WTC11 (cell line): Measurements from ENCODE around the gene MRPS18A.

ENCODE experiments used
- ATF3 ChIP-seq: sonication (generic); formaldehyde crosslinking; conservative IDR thresholded peaks from 2 replicates; pipeline ENCODE4 v1.8.1; 2022; ENCODE audit warnings: mild to moderate bottlenecking, missing genetic modification reagents
- CTCF ChIP-seq: fragments of 200-600 bp; IDR thresholded peaks from 2 replicates; pipeline ENCODE4 v1.8.0; 2022; ENCODE audit warnings: antibody characterized with exemption
- E2F4 ChIP-seq: sonication (generic); formaldehyde crosslinking; IDR thresholded peaks from 2 replicates; pipeline ENCODE4 v1.8.1; 2022; ENCODE audit warnings: low read depth, mild to moderate bottlenecking, moderate library complexity, missing genetic modification reagents, borderline replicate concordance
- ETV6 ChIP-seq: sonication (generic); formaldehyde crosslinking; IDR thresholded peaks from 2 replicates; pipeline ENCODE4 v1.8.1; 2022; ENCODE audit warnings: mild to moderate bottlenecking, missing genetic modification reagents
- FOXJ3 ChIP-seq: sonication (generic); formaldehyde crosslinking; IDR thresholded peaks from 2 replicates; pipeline ENCODE4 v1.9.0; 2021; ENCODE audit warnings: missing genetic modification reagents, mild to moderate bottlenecking, borderline replicate concordance
- MAX ChIP-seq: sonication (generic); formaldehyde crosslinking; IDR thresholded peaks from 2 replicates; pipeline ENCODE4 v1.8.0; 2022; ENCODE audit warnings: mild to moderate bottlenecking, missing genetic modification reagents
- SP1 ChIP-seq: sonication (generic); formaldehyde crosslinking; conservative IDR thresholded peaks from 2 replicates; pipeline ENCODE4 v1.8.1; 2022; ENCODE audit warnings: missing genetic modification reagents
- ZNF263 ChIP-seq: sonication (generic); formaldehyde crosslinking; IDR thresholded peaks from 2 replicates; pipeline ENCODE4 v1.8.1; 2022; ENCODE audit warnings: low read depth, mild to moderate bottlenecking, moderate library complexity, missing genetic modification reagents
- ZNF281 ChIP-seq: sonication (generic); formaldehyde crosslinking; IDR thresholded peaks from 2 replicates; pipeline ENCODE4 v1.8.0; 2023; ENCODE audit warnings: mild to moderate bottlenecking, missing genetic modification reagents

- TF ChIP-seq ATF3 (CRISPR knock-in tag) (no peak), CTCF (no peak), ZNF281 (no peak), MAX (CRISPR knock-in tag) (no peak), ZNF263 (CRISPR knock-in tag) (no peak), ETV6 (CRISPR knock-in tag) (no peak), E2F4 (no peak), SP1 (CRISPR knock-in tag) (no peak), FOXJ3 (CRISPR knock-in tag) (no peak)
These were observed 56.5 kb downstream of the MRPS18A start for GRCh38 chr6:43630980-43631619.
